SK-N-MC (cell line): Measurements from ENCODE around the gene MRC2.

Experiments used
- DNase-seq: peaks from one replicate; pipeline ENCODE4 v3.0.0-alpha.2; 2011; ENCODE audit warnings: low read depth, low spot score
- H3K27ac ChIP-seq: fragments of 200-600 bp; sonication (generic); 2 replicates; pipeline ENCODE4 v1.5.1; 2016; ENCODE audit warnings: mixed run types
- H3K36me3 ChIP-seq: fragments of 200-600 bp; sonication (generic); 2 replicates; pipeline ENCODE4 v1.6.1; 2017; ENCODE audit warnings: antibody characterized with exemption, low read length, mixed read lengths; ENCODE audit not compliant: insufficient read depth
- H3K4me3 ChIP-seq: fragments of 200-600 bp; sonication (generic); 2 replicates; pipeline ENCODE4 v1.5.1; 2016
- H3K9ac ChIP-seq: fragments of 200-600 bp; sonication (generic); 2 replicates; pipeline ENCODE4 v1.8.0; 2017; ENCODE audit warnings: mixed run types, mixed read lengths; ENCODE audit not compliant: insufficient read length
- H3K9me3 ChIP-seq: fragments of 200-600 bp; sonication (generic); 2 replicates; pipeline ENCODE4 v1.6.1; 2017; ENCODE audit warnings: low read depth, mild to moderate bottlenecking, antibody characterized with exemption, low read length, moderate library complexity, mixed read lengths
- EZH2 ChIP-seq: fragments of 200-600 bp; sonication (generic); IDR thresholded peaks from one replicate; pipeline ENCODE4 v1.6.1; 2017; ENCODE audit warnings: antibody characterized with exemption
- FOXP2 ChIP-seq: optimal IDR thresholded peaks from 2 replicates; pipeline ENCODE3; 2011; ENCODE audit warnings: mild to moderate bottlenecking, moderate library complexity; ENCODE audit not compliant: insufficient read depth; ENCODE audit errors: extremely low read length, control extremely low read depth
- POLR2AphosphoS5 ChIP-seq: IDR thresholded peaks from 2 replicates; pipeline ENCODE4 v1.6.1; 2012; ENCODE audit warnings: mild to moderate bottlenecking, low read depth, low read length, borderline replicate concordance

MRC2 gene

GRCh38 chr17:62700964-62701705 is 73.7 kb downstream of the MRC2 start:
- TF ChIP-seq EZH2 (no peak), POLR2AphosphoS5 (no peak), FOXP2 (no peak)
- H3K36me3 ChIP-seq, result no peaks in the 10 kb centered on the region
- no peak overlapping the region for H3K4me3 ChIP-seq
- no peak overlapping the region for H3K9ac ChIP-seq
- no peak overlapping the region for H3K27ac ChIP-seq
- DNase-seq, result no peak
- H3K9me3 ChIP-seq, result no peaks in the 10 kb centered on the region

GRCh38 chr17:62701706-62702085 is 74.2 kb downstream of the MRC2 start:
- no peak overlapping the region for H3K9ac ChIP-seq
- no peaks in the 10 kb centered on the region for H3K9me3 ChIP-seq
- DNase-seq, result no peak
- TF ChIP-seq POLR2AphosphoS5 (no peak), FOXP2 (no peak), EZH2 (no peak)
- no peaks in the 10 kb centered on the region for H3K36me3 ChIP-seq
- H3K4me3 ChIP-seq, result no peak overlapping the region
- no peak overlapping the region for H3K27ac ChIP-seq

GRCh38 chr17:62702746-62703260 is 75.3 kb downstream of the MRC2 start:
- Histone ChIP-seq H3K27ac (no peak overlapping the region), H3K4me3 (no peak overlapping the region), H3K9ac (no peak overlapping the region), H3K36me3 (no peaks in the 10 kb centered on the region), H3K9me3 (no peaks in the 10 kb centered on the region)
- TF ChIP-seq FOXP2, result no peak
- TF ChIP-seq POLR2AphosphoS5, result no peak
- DNase-seq, result no peak

- Histone ChIP-seq H3K4me3 (peak overlapping the region; percentile 85), H3K36me3 (no peaks in the 10 kb centered on the region), H3K9me3 (no peaks in the 10 kb centered on the region), H3K27ac (no peak overlapping the region), H3K9ac (no peak overlapping the region)
- TF ChIP-seq EZH2, result no peak
- no peak for TF ChIP-seq POLR2AphosphoS5
- TF ChIP-seq FOXP2, result no peak
- no peak for DNase-seq
Measured at GRCh38 chr17:62703261-62703775, 75.8 kb downstream of the MRC2 start.

GRCh38 chr17:62703776-62704380 is 76.4 kb downstream of the MRC2 start:
- Histone ChIP-seq H3K36me3 (no peaks in the 10 kb centered on the region), H3K9me3 (no peaks in the 10 kb centered on the region), H3K4me3 (peak overlapping the region; percentile 85), H3K27ac (no peak overlapping the region), H3K9ac (peak overlapping the region; percentile 57)
- TF ChIP-seq POLR2AphosphoS5 (no peak), EZH2 (no peak), FOXP2 (no peak)
- DNase-seq, result no peak

GRCh38 chr17:62704381-62704971 is 77.0 kb downstream of the MRC2 start:
- Histone ChIP-seq H3K27ac (no peak overlapping the region), H3K4me3 (peak overlapping the region; percentile 85), H3K9ac (peak overlapping the region; percentile 57), H3K9me3 (no peaks in the 10 kb centered on the region), H3K36me3 (no peaks in the 10 kb centered on the region)
- no peak for DNase-seq
- no peak for TF ChIP-seq POLR2AphosphoS5
- no peak for TF ChIP-seq EZH2
- no peak for TF ChIP-seq FOXP2

GRCh38 chr17:62705156-62705777 is 77.8 kb downstream of the MRC2 start:
- Histone ChIP-seq H3K9me3 (no peaks in the 10 kb centered on the region), H3K27ac (no peak overlapping the region), H3K36me3 (no peaks in the 10 kb centered on the region), H3K9ac (no peak overlapping the region), H3K4me3 (no peak overlapping the region)
- DNase-seq, result no peak
- TF ChIP-seq EZH2 (no peak), FOXP2 (no peak), POLR2AphosphoS5 (no peak)
